ENCODE measurements around the gene DENND11.

- TF ChIP-seq, protein P1, sequence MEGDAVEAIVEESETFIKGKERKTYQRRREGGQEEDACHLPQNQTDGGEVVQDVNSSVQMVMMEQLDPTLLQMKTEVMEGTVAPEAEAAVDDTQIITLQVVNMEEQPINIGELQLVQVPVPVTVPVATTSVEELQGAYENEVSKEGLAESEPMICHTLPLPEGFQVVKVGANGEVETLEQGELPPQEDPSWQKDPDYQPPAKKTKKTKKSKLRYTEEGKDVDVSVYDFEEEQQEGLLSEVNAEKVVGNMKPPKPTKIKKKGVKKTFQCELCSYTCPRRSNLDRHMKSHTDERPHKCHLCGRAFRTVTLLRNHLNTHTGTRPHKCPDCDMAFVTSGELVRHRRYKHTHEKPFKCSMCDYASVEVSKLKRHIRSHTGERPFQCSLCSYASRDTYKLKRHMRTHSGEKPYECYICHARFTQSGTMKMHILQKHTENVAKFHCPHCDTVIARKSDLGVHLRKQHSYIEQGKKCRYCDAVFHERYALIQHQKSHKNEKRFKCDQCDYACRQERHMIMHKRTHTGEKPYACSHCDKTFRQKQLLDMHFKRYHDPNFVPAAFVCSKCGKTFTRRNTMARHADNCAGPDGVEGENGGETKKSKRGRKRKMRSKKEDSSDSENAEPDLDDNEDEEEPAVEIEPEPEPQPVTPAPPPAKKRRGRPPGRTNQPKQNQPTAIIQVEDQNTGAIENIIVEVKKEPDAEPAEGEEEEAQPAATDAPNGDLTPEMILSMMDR (IDR thresholded peaks at IDR 0.05; ENCODE audit: low read length) = no peak
- TF ChIP-seq EZH2phosphoT487 (IDR thresholded peaks at IDR 0.05; ENCODE audit: low read length) (no peak), EZH2 (optimal IDR thresholded peaks at IDR 0.05; ENCODE audit: low read depth, low read length) (no peak)
Measured at GRCh38 chr7:141675436-141676215, 26.3 kb downstream of the DENND11 start.

All from MM.1S (cell line).